Mucosa of descending colon (tissue), 3 donors: ENCODE results near the gene COL5A1. TPM values are rescaled to one million over a fixed set of nuclear protein-coding genes. Genes with fewer than 3 reads are reported as not detected.

ENCODE experiments used
- ATAC-seq: fragments of 200-7000 bp; cut with Tn5 transposase; one replicate; pipeline ENCODE4 v1.9.1; 2020; ENCODE audit warnings: mild to moderate bottlenecking, moderate library complexity
- DNase-seq, 3 donors: peaks; one replicate each; pipeline ENCODE4 v3.0.0-alpha.2; 2020
- H3K36me3 ChIP-seq: fragments of 200-600 bp; one replicate; pipeline ENCODE4 v1.8.0; 2021; ENCODE audit warnings: low read depth, mild to moderate bottlenecking
- H3K4me1 ChIP-seq: fragments of 200-600 bp; one replicate; pipeline ENCODE4 v1.8.0; 2021; ENCODE audit warnings: low read depth, mild to moderate bottlenecking
- H3K4me3 ChIP-seq: fragments of 200-600 bp; one replicate; pipeline ENCODE4 v1.8.0; 2021; ENCODE audit warnings: mild to moderate bottlenecking
- H3K9me3 ChIP-seq: fragments of 200-600 bp; one replicate; pipeline ENCODE4 v1.8.0; 2021; ENCODE audit warnings: mild to moderate bottlenecking
- intact Hi-C, 2 donors: fragments of 100-400 bp; cut with DNase I in 1 of 2; cut with micrococcal nuclease in 1 of 2; formaldehyde crosslinking; loops; one replicate each; pipeline versions ENCODE4 v1.11.0 to v1.11.1; 2022; cut with DNase I, micrococcal nuclease
- total RNA-seq, 3 donors: library from RNA; stranded (reverse); fragmentation: NEBNext Ultra II Directional in 2 of 3; extraction: Animal tissue kit (Norgen Biotek cat#: 25700) in 2 of 3; gene quantifications; one replicate each; pipeline versions ENCODE4 v1.2.1 to v1.2.4, GENCODE V29; 2021 to 2023
- TF ChIP-seq, protein P1 (sequence below): fragments of 200-600 bp; IDR thresholded peaks from one replicate; pipeline ENCODE4 v1.8.0; 2022; ENCODE audit warnings: antibody characterized with exemption, mild to moderate bottlenecking
- donor health status: DM: no; HTN: no; CAD: no; lungs with moderate emphysema.
- donor health status: DM: no; HTN: no; CAD: no.
- donor health status: DM: no; HTN: yes; CAD: no.

The COL5A1 gene
- total RNA-seq, 3 donors from 2014 or later = 8.6 to 62.3 (median 22.2) TPM

DNA sequence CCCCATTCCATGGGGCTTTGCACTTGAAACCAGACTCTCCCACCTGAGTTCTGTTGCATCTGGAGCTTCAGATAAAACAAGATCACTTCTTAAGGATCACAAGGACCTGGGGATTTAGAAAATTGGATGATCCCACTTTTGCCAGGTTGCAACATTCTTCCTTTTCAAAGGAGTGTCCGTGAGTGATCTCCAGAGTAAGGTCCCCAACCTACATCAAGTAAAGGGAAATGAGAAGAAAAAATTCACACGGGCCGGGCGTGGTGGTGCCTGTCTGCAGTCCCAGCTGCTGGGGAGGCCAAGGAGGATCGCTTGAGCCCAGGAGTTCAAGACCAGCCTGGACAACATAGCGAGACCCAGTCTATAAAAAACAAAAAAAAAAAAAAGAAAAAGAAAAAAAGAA lies 41.2 kb upstream of the COL5A1 start:
- ATAC-seq = no peak
- no peak for DNase-seq
- Histone ChIP-seq H3K4me1 (no peaks in the 10 kb centered on the region), H3K36me3 (no peaks in the 10 kb centered on the region), H3K4me3 (no peak overlapping the region), H3K9me3 (no peaks in the 10 kb centered on the region)
- intact Hi-C loops = no loop called here
- TF ChIP-seq, protein P1, sequence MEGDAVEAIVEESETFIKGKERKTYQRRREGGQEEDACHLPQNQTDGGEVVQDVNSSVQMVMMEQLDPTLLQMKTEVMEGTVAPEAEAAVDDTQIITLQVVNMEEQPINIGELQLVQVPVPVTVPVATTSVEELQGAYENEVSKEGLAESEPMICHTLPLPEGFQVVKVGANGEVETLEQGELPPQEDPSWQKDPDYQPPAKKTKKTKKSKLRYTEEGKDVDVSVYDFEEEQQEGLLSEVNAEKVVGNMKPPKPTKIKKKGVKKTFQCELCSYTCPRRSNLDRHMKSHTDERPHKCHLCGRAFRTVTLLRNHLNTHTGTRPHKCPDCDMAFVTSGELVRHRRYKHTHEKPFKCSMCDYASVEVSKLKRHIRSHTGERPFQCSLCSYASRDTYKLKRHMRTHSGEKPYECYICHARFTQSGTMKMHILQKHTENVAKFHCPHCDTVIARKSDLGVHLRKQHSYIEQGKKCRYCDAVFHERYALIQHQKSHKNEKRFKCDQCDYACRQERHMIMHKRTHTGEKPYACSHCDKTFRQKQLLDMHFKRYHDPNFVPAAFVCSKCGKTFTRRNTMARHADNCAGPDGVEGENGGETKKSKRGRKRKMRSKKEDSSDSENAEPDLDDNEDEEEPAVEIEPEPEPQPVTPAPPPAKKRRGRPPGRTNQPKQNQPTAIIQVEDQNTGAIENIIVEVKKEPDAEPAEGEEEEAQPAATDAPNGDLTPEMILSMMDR = no peak

DNA sequence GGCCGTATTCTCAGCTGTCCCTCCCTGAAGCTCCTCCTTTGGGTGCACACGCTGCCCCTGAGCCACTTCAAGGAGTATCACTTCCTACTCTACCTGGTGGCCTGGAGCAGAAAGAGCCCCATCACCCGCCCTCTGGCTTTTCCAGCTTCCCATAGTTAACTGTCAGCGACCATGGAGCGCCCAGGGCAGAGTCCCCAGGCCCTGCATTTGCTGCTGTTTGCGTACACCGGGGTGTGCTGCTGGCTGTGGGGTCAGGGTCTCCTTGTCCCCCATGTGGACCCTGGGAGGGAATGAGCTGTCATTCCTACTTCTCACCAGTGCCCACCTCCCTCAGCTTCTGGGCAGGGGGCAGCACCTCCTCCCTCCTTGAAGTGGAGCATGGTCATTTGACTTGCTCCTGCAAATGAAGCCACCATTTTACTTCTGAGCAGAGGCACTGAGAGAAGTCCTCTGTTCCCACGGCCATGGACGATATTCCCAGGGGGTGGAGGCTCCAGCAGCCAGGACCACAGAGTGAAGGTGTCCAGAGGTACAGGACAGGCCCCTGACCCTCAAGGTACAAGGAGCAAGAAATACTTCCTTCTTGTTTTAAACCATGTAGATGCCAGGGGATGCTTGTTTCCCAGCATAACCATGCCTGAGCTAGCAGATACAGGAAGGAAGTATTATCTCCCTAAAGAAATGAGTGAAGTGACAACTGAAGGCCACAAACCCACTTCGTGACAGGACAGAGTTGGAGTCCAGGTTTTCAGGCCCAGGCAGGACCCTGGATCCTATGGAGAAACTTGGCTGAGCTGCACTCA lies 40.6 kb upstream of the COL5A1 start:
- Histone ChIP-seq H3K9me3 (no peaks in the 10 kb centered on the region), H3K36me3 (no peaks in the 10 kb centered on the region), H3K4me3 (no peak overlapping the region), H3K4me1 (no peaks in the 10 kb centered on the region)
- DNase-seq = no peak
- TF ChIP-seq, protein P1 = no peak
- intact Hi-C loops = no loop called here
- no peak for ATAC-seq

DNA sequence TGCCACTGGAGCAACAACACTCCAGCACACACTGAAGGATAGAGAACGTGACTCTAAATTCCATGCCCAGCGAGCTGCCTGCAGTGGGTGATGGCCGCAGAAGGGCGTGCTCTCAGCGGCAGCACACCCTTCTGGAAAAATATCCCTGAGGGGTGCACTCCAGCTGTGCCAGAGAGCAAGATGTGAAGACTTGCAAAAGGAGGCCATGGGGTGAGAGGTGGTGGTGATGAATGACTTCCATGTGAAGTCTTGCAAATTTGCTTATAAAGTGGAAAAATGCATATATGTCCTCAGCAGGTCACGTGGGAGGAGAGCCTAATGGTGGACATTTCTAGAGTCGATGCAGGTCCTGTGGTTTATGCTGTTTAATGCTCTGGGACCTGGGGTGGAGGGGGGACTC lies 39.8 kb upstream of the COL5A1 start:
- intact Hi-C loops = no loop called here
- Histone ChIP-seq H3K36me3 (no peaks in the 10 kb centered on the region), H3K9me3 (no peaks in the 10 kb centered on the region), H3K4me1 (no peaks in the 10 kb centered on the region), H3K4me3 (no peak overlapping the region)
- TF ChIP-seq, protein P1 = no peak
- DNase-seq (no peak), ATAC-seq (no peak)

DNA sequence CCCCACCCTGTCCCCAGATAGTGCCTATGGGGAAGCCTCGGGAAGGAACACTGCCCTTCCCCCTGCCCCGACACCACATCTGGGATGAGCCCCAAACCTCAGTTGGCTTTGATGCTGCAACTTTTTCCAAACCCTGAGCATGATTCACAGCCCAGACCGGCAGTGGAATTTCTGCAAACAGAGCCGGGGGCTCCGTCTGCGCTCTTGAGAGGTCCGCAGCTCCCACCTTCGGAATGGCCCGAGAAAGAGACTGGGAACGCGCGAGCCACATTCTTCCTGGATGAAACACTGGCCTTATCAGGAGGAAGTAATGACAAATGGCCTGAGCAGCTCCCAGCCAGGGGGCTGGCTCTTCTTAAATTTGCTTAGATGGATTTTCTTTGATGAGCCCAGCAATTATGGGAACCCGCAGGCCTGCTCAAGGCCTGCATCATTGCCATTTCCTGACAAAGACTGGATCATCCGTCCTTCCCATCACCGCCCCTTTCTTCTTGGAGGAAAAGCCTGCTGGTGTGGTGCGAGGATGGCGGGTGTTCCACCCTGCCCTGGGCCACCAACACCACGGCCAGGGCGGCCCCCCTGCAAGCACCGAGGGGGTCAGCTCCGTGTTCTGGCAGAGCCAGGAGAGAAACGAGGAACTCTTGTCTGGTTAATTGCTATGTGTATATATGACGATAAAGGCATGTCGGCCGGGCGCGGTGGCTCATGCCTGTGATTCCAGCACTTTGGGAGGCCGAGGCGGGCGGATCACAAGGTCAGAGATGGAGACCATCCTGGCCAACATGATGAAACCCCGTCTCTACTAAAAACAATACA lies 38.8 kb upstream of the COL5A1 start:
- TF ChIP-seq, protein P1 = no peak
- Histone ChIP-seq H3K9me3 (no peaks in the 10 kb centered on the region), H3K36me3 (no peaks in the 10 kb centered on the region), H3K4me1 (no peaks in the 10 kb centered on the region), H3K4me3 (no peak overlapping the region)
- intact Hi-C loops = no loop called here
- ATAC-seq (peak; percentile 54), DNase-seq (peak in 1 of 3 donors; percentile 12)

DNA sequence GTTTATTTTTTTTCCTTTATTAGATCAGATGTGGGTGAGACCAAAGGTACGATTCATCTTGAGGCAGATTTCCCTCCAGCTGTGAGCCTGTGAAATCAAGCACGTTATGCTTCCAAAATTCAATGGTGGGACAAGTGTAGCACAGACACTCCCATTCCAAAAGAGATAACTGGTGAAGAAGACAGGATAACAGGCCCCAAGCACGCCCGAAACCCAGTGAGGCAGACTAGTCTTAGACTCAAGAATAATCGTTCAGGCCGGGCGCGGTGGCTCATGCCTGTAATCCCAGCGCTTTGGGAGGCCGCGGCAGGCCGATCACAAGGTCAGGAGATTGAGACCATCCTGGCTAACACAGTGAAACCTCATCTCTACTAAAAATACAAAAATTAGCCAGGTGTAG lies 36.8 kb upstream of the COL5A1 start:
- TF ChIP-seq, protein P1 = no peak
- Histone ChIP-seq H3K36me3 (no peaks in the 10 kb centered on the region), H3K4me1 (no peaks in the 10 kb centered on the region), H3K9me3 (no peaks in the 10 kb centered on the region), H3K4me3 (no peak overlapping the region)
- intact Hi-C loops = no loop called here
- DNase-seq (no peak), ATAC-seq (no peak)
